SW 1271 (cell line): ENCODE results near the gene HDAC7.
A peak's percentile ranks its signal among the peaks of the same experiment; 100 is the strongest.

Experiments
- DNase-seq, 2 experiments: peaks; one replicate each; lab custom pipeline; 2025; lab: John Stamatoyannopoulos, UW

Gene HDAC7

DNA sequence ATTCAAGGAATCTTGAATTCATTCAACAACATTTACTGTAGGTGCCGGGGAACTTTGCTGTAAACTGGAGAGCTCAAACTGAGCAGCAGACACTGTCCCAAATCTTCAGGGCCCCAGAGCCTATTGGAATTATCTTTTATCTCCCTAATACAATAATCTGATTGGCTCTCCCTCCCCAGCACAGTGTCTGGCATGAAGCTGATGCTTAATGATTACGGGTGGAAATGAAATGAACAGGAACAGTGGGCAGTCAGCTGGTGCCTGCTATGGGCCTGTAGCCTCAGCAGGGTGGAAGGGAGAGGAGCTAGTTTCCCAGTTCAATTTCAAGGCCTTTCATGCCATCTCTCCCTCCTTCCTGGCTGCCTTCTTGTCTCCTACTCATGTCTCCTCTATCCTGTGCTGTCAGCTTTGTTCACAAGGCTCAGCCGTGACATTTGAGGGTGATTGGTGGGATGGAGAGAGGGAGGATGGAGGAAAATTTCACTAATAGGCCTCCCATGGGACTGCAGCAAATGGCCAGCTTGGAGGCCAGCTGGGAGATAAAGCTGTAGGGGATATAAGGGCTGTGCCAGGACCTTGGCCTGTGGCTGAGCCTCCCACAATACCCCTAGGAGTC lies 56.7 kb downstream of the HDAC7 start:
- no peak for DNase-seq

DNA sequence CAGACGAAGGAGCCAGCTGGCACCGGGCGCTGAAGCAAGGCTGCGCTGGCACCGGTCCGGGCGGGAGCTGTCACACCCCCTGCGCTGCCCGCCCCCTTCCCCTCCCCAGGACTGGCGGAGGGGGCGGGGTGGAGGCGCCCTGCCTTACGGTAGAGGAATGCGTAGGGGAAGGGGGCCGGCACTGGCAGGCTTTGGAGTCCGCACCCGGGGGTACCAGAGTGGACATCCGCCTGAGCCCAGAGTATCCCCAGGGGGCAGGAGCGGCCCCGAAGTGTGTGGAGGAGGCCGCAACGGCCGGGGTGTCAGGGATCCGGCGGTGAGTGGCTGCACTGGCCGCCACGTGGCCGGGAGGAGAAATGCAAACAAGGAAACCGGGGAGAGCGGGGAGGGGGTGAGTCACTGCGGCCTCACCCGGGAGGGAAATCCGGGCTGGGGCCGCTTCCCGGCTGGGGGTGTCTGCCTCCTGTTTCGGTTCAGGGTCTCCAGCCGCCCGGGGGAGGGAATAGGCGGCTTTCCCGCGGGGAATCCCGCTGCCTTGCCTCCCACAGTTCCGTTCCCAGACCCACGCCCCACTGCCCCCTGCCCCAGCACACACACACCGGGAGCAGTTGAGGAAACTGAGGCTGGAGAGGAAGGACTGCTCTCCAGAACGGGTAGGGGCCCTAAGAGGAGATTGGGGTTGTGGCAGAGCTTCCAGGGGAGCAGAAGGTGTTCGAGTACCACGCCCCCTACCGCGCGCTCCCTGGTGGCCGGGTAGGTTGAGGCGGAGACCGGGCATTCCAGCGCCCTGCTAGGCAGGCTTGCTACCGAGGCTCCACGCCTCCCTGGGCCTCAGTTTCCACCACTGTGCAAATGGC lies 60.6 kb downstream of the HDAC7 start, which contains the start of gene RAPGEF3:
Gene RAPGEF3 (minus strand): TSS at position 47 of the 857 bp plus-strand sequence. CDS start 324 bp downstream, outside the sequence.
- DNase-seq = peak; percentile 28 to 73

- DNase-seq = no peak
Measured at GRCh38 chr12:47758584-47758833, 61.2 kb downstream of the HDAC7 start.

GRCh38 chr12:47757840-47758583 lies 61.7 kb downstream of the HDAC7 start:
- no peak for DNase-seq

GRCh38 chr12:47757364-47757839 lies 62.3 kb downstream of the HDAC7 start:
- no peak for DNase-seq

- no peak for DNase-seq
Measured at GRCh38 chr12:47755655-47756562, 63.8 kb downstream of the HDAC7 start.

DNA sequence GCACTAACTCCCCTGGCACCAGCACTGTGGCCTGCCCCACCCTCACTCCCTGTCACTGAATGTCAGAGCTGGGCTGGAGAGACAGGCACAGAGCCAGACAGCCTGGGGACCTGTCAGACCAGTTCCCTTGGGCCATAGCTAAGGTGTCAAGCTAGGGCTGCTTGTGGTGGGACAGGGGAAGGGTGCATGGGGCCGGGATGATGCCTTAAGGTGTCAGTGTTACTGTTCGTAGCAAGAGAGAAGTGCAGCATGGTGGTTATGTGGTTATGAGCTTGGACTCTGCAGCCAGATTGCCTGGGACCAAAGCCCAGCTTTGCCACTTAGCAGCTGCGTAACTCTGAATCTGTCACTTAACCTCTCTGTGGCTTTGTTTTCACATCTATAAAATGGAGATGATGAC lies 64.8 kb downstream of the HDAC7 start:
- DNase-seq = no peak

GRCh38 chr12:47754126-47754525 lies 65.6 kb downstream of the HDAC7 start:
- DNase-seq = no peak

GRCh38 chr12:47753021-47754001 lies 66.4 kb downstream of the HDAC7 start:
- no peak for DNase-seq

DNA sequence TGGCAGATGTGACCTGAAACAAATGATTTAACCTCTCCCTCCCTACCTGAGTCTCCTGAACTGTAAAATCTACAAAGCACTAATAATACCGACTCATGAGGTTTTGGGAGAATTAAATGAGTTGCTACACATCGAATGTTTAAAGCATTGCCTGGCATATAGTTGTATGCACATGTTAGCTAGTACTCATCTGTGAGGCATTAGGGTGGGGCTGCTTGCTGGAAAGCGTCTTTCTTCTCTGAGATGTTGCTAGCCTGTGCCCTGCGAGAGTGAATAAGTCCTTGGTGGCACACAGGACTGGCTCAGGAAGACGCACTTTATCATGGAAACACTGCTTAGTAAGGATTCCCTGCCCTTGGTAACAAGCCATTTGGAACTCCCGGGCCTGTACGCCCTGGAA lies 67.2 kb downstream of the HDAC7 start:
- no peak for DNase-seq

- no peak for DNase-seq
Measured at GRCh38 chr12:47752121-47752520, 67.6 kb downstream of the HDAC7 start.

DNA sequence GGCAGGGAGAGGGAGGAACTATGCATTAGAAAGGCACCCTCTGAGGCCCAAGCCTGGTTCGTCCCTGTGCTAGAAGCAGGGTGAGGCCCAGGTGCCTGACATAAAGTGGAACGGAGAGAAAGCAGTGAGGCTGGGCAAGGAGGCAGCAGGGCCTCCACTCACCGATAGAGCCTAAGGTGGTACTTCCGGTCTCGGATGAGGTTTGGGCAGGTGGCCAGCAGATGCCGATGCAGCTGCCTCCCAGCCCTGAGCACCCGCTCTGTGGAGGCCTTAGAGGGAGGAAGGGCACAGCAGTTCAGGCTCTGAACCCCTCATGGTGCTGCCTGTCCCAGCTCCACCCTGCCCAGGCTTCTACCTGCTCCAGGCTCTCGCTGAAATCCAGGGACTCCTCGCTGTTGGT lies 68.1 kb downstream of the HDAC7 start:
- no peak for DNase-seq

GRCh38 chr12:47750916-47751470 lies 68.7 kb downstream of the HDAC7 start:
- DNase-seq = no peak

GRCh38 chr12:47750229-47750798 lies 69.4 kb downstream of the HDAC7 start:
- DNase-seq = no peak

DNA sequence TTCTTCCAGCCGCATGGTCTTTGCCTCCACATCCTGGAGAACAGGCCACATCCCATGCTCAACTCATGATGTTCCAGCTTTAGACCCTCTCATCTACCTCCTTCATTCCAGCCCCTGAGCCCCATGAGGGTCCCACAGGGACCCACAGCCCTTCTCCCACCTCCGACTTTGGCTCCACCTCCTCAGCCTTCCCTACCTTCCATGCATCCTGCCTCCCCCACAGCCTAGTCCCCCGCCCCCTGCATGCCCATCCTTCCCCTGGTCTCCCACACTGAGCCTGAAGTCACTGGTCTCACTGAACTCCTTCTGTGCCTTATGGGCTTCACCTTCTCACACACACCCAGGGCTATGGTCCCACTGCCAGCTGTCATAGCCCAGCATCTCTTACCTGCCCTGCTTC lies 70.8 kb downstream of the HDAC7 start:
- no peak for DNase-seq

GRCh38 chr12:47748507-47748828 lies 71.2 kb downstream of the HDAC7 start:
- no peak for DNase-seq

DNA sequence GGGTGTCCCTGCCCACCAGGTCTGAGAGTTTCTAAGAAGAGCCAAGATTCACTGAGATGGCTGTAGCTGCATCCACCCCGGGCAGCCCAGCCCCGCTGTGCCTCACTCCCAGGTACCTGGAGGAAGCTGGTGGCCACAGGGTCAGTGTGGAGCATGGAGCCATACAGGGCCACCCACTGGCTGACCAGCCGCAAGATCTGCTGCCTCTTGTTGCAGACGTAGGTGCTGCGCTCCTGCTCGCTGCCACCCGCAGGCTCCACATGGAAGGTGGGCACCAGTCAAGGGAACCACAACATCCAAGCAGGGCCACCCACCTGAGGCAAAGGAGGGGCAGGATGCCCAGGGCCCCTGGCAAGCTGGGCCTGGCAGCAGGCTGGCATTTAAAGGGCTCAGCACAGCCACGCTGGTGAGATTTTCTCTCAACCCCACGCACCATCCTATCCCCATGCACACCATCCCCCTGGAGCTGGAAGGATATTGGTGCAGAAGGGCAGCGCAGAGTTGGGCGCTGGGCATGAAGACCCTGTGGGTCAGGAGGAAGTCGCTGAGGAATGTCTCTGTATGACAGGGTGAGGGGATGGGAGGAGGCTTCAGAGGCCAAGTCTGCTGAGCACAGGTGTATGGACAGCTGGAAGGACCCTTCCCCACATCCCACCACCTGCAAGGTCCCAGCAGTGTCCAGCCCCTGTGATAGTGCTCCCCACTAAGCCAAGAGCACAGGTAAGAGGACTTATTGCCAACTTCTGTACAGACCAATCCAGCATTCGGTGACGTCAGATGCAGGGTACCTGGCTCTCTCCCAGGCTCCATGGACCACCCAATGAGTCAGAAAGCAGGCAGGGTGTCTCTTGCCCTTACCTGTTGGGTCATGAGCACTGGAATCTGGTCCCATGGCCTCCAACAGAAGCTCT lies 71.9 kb downstream of the HDAC7 start:
- no peak for DNase-seq

GRCh38 chr12:47747126-47747525 lies 72.6 kb downstream of the HDAC7 start:
- DNase-seq = no peak

GRCh38 chr12:47746523-47746922 lies 73.2 kb downstream of the HDAC7 start:
- no peak for DNase-seq
